Neural cell (in vitro differentiated cells): ENCODE results near the gene SQOR. TPM values are rescaled to one million over a fixed set of nuclear protein-coding genes. Genes with fewer than 3 reads are reported as not detected.

Experiments used
- H2AFZ ChIP-seq: fragments of 200-600, 300-800 bp; sonication (generic), shearing (Covaris generic); 2 replicates; pipeline ENCODE4 v1.6.0; 2014; ENCODE audit warnings: low read depth, mild to moderate bottlenecking, antibody characterized with exemption, low read length, moderate library complexity
- H3F3A ChIP-seq: fragments of 200-600 bp; shearing (Covaris generic); 2 replicates; pipeline ENCODE4 v1.6.1; 2016; ENCODE audit warnings: mild to moderate bottlenecking, moderate library complexity, mixed read lengths, antibody characterized with exemption, low read length; ENCODE audit not compliant: insufficient read depth, poor library complexity, severe bottlenecking
- H3K27ac ChIP-seq: fragments of 200-600, 300-800 bp; sonication (generic), shearing (Covaris generic); 2 replicates; pipeline ENCODE4 v1.5.1; 2014; ENCODE audit warnings: mild to moderate bottlenecking, low read length, moderate library complexity
- H3K27me3 ChIP-seq: fragments of 300-800, 200-600 bp; sonication (generic), shearing (Covaris generic); 2 replicates; pipeline ENCODE4 v1.6.0; 2014; ENCODE audit warnings: mild to moderate bottlenecking, low read depth, low read length, moderate library complexity; ENCODE audit not compliant: insufficient read depth
- H3K36me3 ChIP-seq: fragments of 300-800, 200-600 bp; sonication (generic), shearing (Covaris generic); 2 replicates; pipeline ENCODE4 v1.5.1; 2014; ENCODE audit warnings: mild to moderate bottlenecking, antibody characterized with exemption, low read length, moderate library complexity; ENCODE audit not compliant: insufficient read depth
- H3K4me2 ChIP-seq: fragments of 300-800, 200-600 bp; sonication (generic), shearing (Covaris generic); 2 replicates; pipeline ENCODE4 v1.6.0; 2014; ENCODE audit warnings: mild to moderate bottlenecking, low read length
- H3K4me3 ChIP-seq: fragments of 300-800, 200-600 bp; sonication (generic), shearing (Covaris generic); 2 replicates; pipeline ENCODE4 v1.5.1; 2014; ENCODE audit warnings: mild to moderate bottlenecking, low read length, moderate library complexity
- H3K79me2 ChIP-seq: fragments of 200-600 bp; shearing (Covaris generic); replicated peaks from 2 replicates; pipeline ENCODE4 v1.6.0; 2014; ENCODE audit warnings: mild to moderate bottlenecking, low read length, moderate library complexity; ENCODE audit not compliant: insufficient read depth
- H3K9ac ChIP-seq: fragments of 300-800, 200-600 bp; sonication (generic), shearing (Covaris generic); 2 replicates; pipeline ENCODE4 v1.6.1; 2016; ENCODE audit warnings: mild to moderate bottlenecking, low read length, mixed read lengths
- H3K9me2 ChIP-seq: fragments of 200-600 bp; shearing (Covaris generic); 2 replicates; pipeline ENCODE4 v1.6.1; 2016; ENCODE audit warnings: mild to moderate bottlenecking, low read length, mixed read lengths; ENCODE audit not compliant: insufficient read depth
- H3K9me3 ChIP-seq: fragments of 200-600, 300-800 bp; sonication (generic), shearing (Covaris generic); 2 replicates; pipeline ENCODE4 v1.6.1; 2016; ENCODE audit warnings: mild to moderate bottlenecking, mixed run types, low read length, moderate library complexity, mixed read lengths
- H4K20me1 ChIP-seq: fragments of 200-600 bp; shearing (Covaris generic); 2 replicates; pipeline ENCODE4 v1.6.1; 2016; ENCODE audit warnings: mild to moderate bottlenecking, mixed run types; ENCODE audit not compliant: insufficient read depth
- EP300 ChIP-seq: fragments of 450-650 bp; conservative IDR thresholded peaks from 2 replicates; pipeline ENCODE4 v1.6.1; 2014; ENCODE audit warnings: antibody characterized with exemption, mild to moderate bottlenecking, moderate library complexity; ENCODE audit not compliant: poor library complexity, severe bottlenecking
- EZH2 ChIP-seq: fragments of 200-600, 300-800 bp; shearing (Covaris generic), sonication (generic); IDR thresholded peaks from 2 replicates; pipeline ENCODE4 v1.6.1; 2014; ENCODE audit warnings: antibody characterized with exemption, low read length, borderline replicate concordance, mild to moderate bottlenecking; ENCODE audit not compliant: insufficient read depth, poor library complexity, severe bottlenecking
- MXI1 ChIP-seq: fragments of 450-650 bp; conservative IDR thresholded peaks from 2 replicates; pipeline ENCODE4 v1.6.1; 2014; ENCODE audit warnings: antibody characterized with exemption, mild to moderate bottlenecking; ENCODE audit not compliant: poor library complexity, severe bottlenecking
- POLR2AphosphoS5 ChIP-seq: IDR thresholded peaks from 2 replicates; pipeline ENCODE4 v1.6.1; 2012
- RAD21 ChIP-seq: fragments of 450-650 bp; conservative IDR thresholded peaks from 2 replicates; pipeline ENCODE4 v1.6.1; 2014; ENCODE audit warnings: antibody characterized with exemption, mild to moderate bottlenecking, moderate library complexity
- REST ChIP-seq: IDR thresholded peaks from 2 replicates; pipeline ENCODE4 v1.6.1; 2012; ENCODE audit warnings: borderline replicate concordance
- SMC3 ChIP-seq: fragments of 450-650 bp; conservative IDR thresholded peaks from 2 replicates; pipeline ENCODE4 v1.6.1; 2014; ENCODE audit warnings: antibody characterized with exemption, mild to moderate bottlenecking, moderate library complexity; ENCODE audit not compliant: poor library complexity
- TAF1 ChIP-seq: IDR thresholded peaks from 2 replicates; pipeline ENCODE4 v1.6.1; 2012; ENCODE audit warnings: low read depth
- polyA plus RNA-seq: library from polyadenylated mRNA; depleted of rRNA; stranded (reverse); fragments of >200 nt; gene quantifications from 2 replicates; pipeline ENCODE4 v1.2.3, GENCODE V29; 2014
- TF ChIP-seq, protein P1 (sequence below): fragments of 450-650 bp; IDR thresholded peaks from 2 replicates; pipeline ENCODE4 v1.5.1; 2014; ENCODE audit warnings: antibody characterized with exemption, mild to moderate bottlenecking, moderate library complexity; ENCODE audit not compliant: poor library complexity, severe bottlenecking

The SQOR gene
- polyA plus RNA-seq, 1 donor from 2014 or later = not detected

GRCh38 chr15:45667002-45667401 is 32.2 kb downstream of the SQOR start:
- Histone ChIP-seq H3K36me3 (no peaks in the 10 kb centered on the region), H4K20me1 (no peaks in the 10 kb centered on the region), H3K4me3 (no peak overlapping the region), H3K9me2 (no peaks in the 10 kb centered on the region), H3K27ac (no peak overlapping the region), H3K27me3 (no peaks in the 10 kb centered on the region), H3K9ac (no peak overlapping the region), H3K79me2 (no peaks in the 10 kb centered on the region), H3F3A (no peaks in the 10 kb centered on the region), H3K9me3 (no peaks in the 10 kb centered on the region), H3K4me2 (no peak overlapping the region), H2AFZ (no peak overlapping the region)
- TF ChIP-seq TAF1 = no peak
- no peak for TF ChIP-seq EZH2
- TF ChIP-seq REST = no peak
- no peak for TF ChIP-seq RAD21
- TF ChIP-seq, protein P1, sequence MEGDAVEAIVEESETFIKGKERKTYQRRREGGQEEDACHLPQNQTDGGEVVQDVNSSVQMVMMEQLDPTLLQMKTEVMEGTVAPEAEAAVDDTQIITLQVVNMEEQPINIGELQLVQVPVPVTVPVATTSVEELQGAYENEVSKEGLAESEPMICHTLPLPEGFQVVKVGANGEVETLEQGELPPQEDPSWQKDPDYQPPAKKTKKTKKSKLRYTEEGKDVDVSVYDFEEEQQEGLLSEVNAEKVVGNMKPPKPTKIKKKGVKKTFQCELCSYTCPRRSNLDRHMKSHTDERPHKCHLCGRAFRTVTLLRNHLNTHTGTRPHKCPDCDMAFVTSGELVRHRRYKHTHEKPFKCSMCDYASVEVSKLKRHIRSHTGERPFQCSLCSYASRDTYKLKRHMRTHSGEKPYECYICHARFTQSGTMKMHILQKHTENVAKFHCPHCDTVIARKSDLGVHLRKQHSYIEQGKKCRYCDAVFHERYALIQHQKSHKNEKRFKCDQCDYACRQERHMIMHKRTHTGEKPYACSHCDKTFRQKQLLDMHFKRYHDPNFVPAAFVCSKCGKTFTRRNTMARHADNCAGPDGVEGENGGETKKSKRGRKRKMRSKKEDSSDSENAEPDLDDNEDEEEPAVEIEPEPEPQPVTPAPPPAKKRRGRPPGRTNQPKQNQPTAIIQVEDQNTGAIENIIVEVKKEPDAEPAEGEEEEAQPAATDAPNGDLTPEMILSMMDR = no peak
- TF ChIP-seq POLR2AphosphoS5 = no peak
- TF ChIP-seq EP300 = no peak
- no peak for TF ChIP-seq SMC3
- no peak for TF ChIP-seq MXI1

DNA sequence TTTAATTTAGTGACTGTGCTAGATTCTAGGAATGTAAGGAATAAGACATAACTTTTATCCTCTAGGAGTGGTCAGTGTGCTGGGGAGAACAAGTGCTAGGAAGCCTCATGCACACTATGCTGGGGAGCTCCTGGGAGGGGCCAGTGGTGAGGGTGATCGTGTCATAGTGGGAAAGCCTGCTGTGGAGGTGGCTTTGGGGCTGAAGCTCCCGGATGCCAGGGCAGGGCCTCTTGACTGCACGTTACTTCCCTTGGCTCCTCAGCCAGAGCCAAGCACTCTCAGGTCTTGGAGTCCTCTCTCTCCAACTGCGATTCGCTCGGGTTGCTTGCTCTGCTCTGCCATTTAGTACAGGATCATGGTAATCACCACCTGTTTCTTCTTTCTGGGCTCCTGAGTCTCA is 33.6 kb downstream of the SQOR start:
- Histone ChIP-seq H3K9me3 (no peaks in the 10 kb centered on the region), H3K36me3 (no peaks in the 10 kb centered on the region), H3K27ac (no peak overlapping the region), H2AFZ (no peak overlapping the region), H3K9me2 (no peaks in the 10 kb centered on the region), H3K9ac (no peak overlapping the region), H3K27me3 (no peaks in the 10 kb centered on the region), H3K79me2 (no peaks in the 10 kb centered on the region), H4K20me1 (no peaks in the 10 kb centered on the region), H3K4me2 (no peak overlapping the region), H3K4me3 (no peak overlapping the region), H3F3A (no peaks in the 10 kb centered on the region)
- TF ChIP-seq SMC3 (no peak), EP300 (no peak), RAD21 (no peak), TAF1 (no peak), REST (no peak), EZH2 (no peak), POLR2AphosphoS5 (no peak), MXI1 (no peak)
- TF ChIP-seq, protein P1 = no peak
